Middle frontal gyrus (tissue), 1 donor: ENCODE measurements around the gene ZNF543.
"Not testable (repeated sequence)": the region's sequence is repeated elsewhere in the genome, so short reads cannot be mapped to it uniquely, and the experiment has no call there.

Experiments used
- DNase-seq: peaks from one replicate; pipeline ENCODE4 v3.0.0-alpha.2; 2015; ENCODE audit warnings: low spot score; ENCODE audit errors: extremely low spot score

ZNF543 gene

GRCh38 chr19:57320180-57321084, at the start of gene ZNF543:
Gene ZNF543 (plus strand): TSS chr19:57320472. CDS start chr19:57320854, 382 bp downstream.
- DNase-seq = peak; percentile 97

GRCh38 chr19:57271280-57271679, 49.0 kb upstream of the ZNF543 start:
- no peak for DNase-seq

GRCh38 chr19:57273014-57273413, 47.3 kb upstream of the ZNF543 start:
- no peak for DNase-seq

GRCh38 chr19:57276430-57276829, 43.8 kb upstream of the ZNF543 start:
- DNase-seq = no peak

DNA sequence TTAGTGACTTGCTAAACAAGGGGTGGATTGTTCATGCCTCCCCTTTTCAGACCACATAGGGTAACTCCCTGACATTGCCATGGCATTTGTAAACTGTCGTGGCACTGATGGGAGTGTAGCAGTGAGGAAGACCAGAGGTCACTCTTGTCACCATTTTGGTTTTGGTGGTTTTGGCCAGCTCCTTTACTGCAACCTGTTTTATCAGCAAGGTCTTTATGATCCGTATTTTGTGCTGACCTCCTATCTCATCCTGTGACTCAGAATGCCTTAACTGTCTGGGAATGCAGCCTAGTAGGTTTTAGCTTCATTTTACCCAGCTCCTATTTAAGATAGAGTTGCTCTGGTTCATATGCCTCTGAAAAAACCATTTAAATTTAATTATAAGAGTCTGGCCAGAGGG, 41.8 kb upstream of the ZNF543 start:
- DNase-seq = not testable (repeated sequence)

DNA sequence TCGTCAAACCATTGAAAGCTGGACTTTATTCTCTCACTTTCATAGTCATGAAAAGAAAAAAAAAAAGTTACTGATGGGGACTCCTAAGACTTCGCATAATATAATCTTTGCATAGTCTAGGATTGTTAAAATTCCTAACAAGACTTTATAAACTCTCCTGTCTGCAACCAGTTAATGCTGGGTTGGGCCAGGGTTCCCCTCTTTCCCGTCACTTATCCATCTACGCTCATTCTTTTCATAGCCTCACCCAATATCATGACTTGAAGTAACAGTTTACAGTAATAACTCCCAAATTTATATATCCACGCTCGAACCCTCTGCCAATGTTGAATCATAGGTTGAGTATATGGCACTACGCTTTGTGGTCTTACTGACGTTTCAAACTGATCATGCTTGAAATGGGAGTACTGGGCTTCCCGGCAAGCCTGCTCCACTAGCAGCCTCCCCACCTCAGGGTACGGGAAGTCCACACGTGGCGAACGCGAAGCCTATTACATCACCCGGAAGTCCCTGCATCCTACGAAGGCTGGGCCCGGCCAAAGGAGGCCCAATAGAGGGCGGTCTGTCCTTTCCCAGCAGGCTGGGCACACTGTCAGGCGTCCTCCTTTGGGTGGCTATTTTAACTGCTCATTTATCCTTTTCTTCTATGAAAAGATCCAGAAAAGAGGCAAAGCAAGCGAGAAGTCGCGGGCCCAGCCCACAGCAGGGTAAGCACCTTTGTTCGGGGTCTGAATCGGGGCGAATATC, 40.7 kb upstream of the ZNF543 start:
- peak; percentile 77 for DNase-seq

DNA sequence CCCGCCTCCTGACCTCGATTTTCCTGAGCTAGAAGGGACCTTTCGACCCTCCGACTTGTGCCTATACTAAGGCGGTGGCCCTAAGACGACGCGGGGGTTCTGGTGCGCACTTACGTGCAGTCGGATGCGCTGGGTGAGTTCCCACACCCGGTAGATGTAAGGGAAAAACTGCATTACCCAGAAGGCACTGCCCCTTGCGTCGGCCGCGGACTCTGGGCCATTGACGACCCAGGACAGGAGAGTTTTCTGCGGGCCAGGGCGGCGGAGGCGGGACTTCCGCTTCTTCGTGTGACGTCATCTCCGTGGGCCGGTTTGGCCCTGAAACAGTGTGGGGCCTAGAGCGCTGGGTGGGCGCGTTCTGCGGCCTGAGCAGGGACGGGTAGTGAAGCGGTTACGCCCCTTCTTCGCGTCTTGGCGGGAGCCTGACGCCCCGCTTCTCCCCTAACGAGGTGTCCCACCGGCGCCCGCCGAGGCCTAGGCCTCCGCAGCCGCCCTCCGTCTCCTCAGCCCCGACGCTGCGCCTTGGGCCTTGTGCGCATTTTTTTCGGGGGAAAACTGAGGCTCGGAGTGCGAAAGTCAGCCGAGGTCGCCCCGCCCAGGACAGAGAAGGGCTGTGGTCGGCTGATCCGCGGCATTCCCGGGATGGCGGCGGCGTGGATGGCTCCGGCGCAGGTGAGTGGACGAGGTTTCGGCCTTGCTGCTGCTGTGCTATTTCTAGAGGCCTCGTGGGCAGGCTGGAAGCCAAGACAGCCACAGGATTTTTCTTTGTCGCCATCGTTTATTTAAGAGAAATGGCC, 39.9 kb upstream of the ZNF543 start, which contains the start of gene ZNF460:
ZNF460 (plus strand) TSS at position 321 of the 797 bp plus-strand sequence; CDS start at position 643, 322 bp downstream.
- DNase-seq = peak; percentile 95

GRCh38 chr19:57280962-57281400, 39.3 kb upstream of the ZNF543 start:
- DNase-seq = no peak

- DNase-seq = no peak
These were observed 38.1 kb upstream of the ZNF543 start for GRCh38 chr19:57282011-57282643.

DNA sequence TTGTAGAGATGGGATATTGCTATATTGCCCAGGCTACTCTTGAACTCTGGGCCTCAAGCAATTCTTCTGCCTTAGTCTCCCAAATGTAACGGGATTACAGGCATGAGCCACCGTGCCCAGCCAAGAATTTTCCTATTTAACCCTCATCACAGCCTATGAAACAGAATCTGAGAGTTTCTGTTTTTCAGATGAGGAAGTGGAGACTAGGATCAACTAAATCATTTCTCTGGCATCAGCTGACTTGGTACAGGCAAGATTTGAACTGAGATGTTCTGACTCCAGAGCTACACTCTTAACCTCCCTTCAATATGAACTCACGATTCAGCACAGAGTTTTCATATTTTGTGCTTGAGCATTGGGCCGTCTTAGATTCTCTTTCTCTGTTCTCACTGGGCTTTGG, 31.9 kb upstream of the ZNF543 start:
- DNase-seq = no peak

GRCh38 chr19:57290970-57291369, 29.3 kb upstream of the ZNF543 start:
- no peak for DNase-seq

DNA sequence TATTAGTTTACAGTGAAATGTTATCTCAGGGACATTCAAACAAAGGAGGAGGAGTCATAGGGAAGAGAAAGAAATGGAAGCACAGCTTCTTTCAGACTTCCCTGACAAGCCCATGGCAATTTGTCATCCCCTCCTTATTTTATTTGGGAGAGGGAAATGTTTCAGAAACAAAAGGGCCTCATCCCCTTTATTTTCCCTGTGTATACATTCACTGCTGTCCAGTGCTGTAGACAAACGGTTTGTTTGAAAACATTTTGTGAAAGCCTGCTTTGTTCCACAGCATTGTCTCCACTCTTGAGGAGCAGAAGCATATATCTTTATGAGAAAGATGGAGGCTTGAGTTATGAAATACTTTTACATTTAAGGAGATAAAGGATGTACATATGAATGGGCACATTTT, 27.7 kb upstream of the ZNF543 start:
- no peak for DNase-seq

- DNase-seq = no peak
These were observed 26.6 kb upstream of the ZNF543 start for GRCh38 chr19:57293719-57294118.

GRCh38 chr19:57302020-57302465, 18.2 kb upstream of the ZNF543 start:
- DNase-seq = no peak

- no peak for DNase-seq
These were observed 17.4 kb upstream of the ZNF543 start for GRCh38 chr19:57302727-57303401.

GRCh38 chr19:57305056-57305455, 15.2 kb upstream of the ZNF543 start:
- DNase-seq = no peak

DNA sequence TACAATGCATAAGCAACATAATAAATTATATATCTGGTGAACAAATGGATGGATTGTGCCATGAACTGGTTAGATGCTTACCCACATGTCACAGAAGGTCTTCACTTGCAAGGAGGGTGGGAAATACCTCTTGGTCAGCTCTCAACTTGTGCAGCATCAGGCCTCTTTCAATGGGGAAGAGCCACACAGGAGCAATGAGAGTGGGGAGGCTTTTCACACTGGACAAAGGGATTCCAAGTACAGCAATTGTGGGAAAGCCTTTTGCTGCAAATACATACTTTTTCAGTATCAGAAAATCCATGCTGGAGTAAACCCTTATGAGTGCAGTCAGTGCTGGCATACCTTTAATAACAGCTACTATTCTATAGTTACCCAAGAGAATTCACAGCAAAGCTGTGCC, 11.8 kb upstream of the ZNF543 start:
- no peak for DNase-seq

DNA sequence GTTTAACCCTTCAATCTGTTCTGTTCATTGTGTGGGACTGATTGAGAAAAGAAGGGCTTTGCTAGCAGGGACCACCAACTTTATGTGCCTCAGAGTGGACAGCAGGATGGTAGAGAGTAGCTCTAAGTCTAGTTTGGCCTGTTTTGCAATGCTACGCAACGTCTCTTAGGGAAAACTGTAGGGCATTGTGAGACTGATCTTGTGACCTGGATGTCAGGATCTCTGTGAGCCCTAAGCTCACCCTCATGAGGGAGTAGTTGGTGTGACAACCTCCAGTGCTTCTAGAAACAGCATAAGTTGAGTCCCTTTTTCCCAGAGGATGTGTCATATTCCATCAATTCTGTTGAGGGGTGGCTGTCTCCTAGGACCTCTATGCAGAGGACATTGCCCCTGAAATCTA, 9.5 kb upstream of the ZNF543 start:
- no peak for DNase-seq

- no peak for DNase-seq
These were observed 6.1 kb upstream of the ZNF543 start for GRCh38 chr19:57314146-57314545.

- DNase-seq = no peak
These were observed 2.8 kb upstream of the ZNF543 start for GRCh38 chr19:57317503-57317902.
